ENCODE results near the gene KRT72. TPM values are rescaled to one million over a fixed set of nuclear protein-coding genes. Genes with fewer than 3 reads are reported as not detected.
"Not testable (repeated sequence)": the region's sequence is repeated elsewhere in the genome, so short reads cannot be mapped to it uniquely, and the experiment has no call there.

KRT72 gene
- total RNA-seq, 1 donor from 2014 or later = 1.6 TPM

DNA sequence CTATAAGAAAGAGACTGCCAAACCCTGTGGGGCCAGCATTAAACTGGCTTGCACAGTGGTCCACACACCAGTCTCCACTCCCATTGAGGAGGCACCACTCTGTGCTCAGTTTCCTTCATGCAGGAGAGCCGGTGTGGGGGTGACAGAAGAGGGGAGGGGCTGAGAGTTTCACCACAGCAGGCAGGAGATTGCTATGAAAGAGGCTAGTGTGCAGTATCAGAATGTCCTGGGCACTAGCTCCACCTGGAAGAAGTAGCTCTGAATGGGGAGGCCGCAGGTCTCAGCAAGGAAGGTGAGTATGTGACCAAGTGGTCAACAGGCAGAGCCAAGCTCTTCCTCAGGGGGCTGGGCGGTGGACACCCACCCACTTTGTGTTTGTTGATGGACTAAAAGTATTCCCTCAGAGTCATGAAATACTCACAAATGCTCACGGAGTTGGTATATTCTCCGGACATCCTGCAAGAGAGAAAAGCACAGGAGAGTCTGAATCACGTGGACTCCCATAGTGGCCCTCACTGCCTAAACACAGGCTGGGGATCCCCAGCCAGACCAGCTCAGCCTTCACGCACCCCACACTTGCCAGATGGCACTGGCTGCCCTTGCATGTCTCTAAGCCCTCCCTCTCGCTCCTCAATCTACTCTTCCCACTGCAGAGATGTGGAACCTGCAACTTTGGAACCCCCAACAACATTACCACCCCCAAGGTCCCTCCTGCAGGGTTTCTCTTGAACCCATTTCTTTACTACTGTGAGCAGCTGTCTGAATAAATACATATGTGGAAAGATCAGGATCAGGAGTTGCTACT lies 7.8 kb upstream of the KRT72 start:
- intact Hi-C loops (cut with micrococcal nuclease) = no loop called here

- intact Hi-C loops (cut with micrococcal nuclease) = no loop called here
Observed at GRCh38 chr12:52608161-52608560, 6.9 kb upstream of the KRT72 start.

- intact Hi-C loops (cut with micrococcal nuclease) = no loop called here
Observed at GRCh38 chr12:52607314-52607713, 6.1 kb upstream of the KRT72 start.

DNA sequence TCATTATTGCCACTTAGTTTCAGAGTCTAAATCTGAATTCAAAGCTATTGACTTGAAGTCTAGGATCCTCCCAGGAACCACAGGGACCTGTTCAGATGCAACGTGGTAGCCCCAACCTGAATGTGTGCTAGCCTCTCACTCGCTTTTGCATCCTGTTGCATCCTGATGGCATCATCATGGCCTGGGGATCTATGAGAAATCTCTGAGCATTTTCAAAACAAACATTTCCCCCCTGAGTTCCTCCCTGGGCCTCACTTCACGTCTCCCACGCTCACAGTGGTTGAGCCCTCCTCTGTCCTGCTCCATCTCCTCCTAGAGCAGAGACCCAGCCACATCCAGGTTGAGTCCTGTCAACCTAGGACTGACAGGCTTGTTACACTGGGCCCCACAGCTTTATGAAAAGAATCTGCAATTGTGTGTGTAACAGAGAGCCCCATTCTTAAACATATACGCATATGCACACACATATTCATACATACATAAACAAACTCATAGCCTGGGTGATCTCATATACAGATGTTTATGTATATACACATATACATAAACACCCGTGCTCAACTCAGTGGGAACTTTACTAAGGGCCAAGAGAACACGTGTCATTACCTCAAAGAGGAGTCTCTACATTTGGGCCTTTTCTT lies 5.4 kb upstream of the KRT72 start:
- intact Hi-C loops (cut with micrococcal nuclease) = no loop called here

- intact Hi-C loops (cut with micrococcal nuclease) = no loop called here
Observed at GRCh38 chr12:52606096-52606495, 4.8 kb upstream of the KRT72 start.

DNA sequence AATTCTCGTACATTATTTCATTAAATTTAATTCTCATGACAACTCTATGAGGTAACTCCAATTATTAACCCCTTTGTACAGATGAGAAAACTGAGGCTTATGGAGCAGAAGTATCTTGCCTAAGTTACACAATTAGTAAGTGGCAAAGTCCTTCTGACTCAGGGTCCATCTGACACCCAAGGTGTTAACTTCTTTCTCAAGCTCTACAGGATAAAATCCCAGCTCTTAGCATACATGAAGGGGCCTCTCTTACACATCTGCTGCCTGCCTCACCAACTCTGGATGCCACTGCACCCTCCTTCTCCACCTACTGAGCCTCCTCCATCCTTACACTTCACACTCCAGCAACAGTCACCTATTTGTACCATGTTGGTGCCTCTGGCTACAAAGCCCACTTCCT lies 4.3 kb upstream of the KRT72 start:
- intact Hi-C loops (cut with micrococcal nuclease) = no loop called here

GRCh38 chr12:52604859-52605258 lies 3.6 kb upstream of the KRT72 start:
- intact Hi-C loops (cut with micrococcal nuclease) = no loop called here

GRCh38 chr12:52603314-52603713 lies 2.1 kb upstream of the KRT72 start:
- intact Hi-C loops (cut with micrococcal nuclease) = no loop called here

- intact Hi-C loops (cut with micrococcal nuclease) = no loop called here
Observed at GRCh38 chr12:52602552-52602951, 1.3 kb upstream of the KRT72 start.

DNA sequence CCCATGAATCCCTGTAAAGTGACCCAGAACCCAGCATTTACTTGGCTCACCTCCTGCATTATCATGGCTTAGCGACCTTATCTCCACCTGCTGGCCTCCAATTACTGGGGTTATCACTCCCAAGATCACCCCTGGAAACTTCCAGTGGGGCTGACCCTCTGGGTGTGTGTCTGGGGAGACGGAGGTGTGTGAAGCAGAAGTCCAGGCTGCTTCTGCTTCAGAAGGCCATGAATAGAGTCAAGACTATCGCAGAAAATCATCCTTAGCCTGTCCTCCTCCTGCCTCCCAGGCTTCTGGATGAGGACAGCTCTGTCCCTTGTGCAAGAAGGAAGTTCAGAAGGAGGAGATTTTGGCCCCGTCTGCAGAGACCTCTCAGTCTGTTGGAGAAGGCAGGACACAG lies 408 bp upstream of the KRT72 start:
- intact Hi-C loops (cut with micrococcal nuclease) = no loop called here

- intact Hi-C loops (cut with micrococcal nuclease) = no loop called here
Observed at GRCh38 chr12:52600475-52600874, 788 bp downstream of the KRT72 start.

GRCh38 chr12:52600071-52600470 lies 1.2 kb downstream of the KRT72 start:
- intact Hi-C loops (cut with micrococcal nuclease) = no loop called here

DNA sequence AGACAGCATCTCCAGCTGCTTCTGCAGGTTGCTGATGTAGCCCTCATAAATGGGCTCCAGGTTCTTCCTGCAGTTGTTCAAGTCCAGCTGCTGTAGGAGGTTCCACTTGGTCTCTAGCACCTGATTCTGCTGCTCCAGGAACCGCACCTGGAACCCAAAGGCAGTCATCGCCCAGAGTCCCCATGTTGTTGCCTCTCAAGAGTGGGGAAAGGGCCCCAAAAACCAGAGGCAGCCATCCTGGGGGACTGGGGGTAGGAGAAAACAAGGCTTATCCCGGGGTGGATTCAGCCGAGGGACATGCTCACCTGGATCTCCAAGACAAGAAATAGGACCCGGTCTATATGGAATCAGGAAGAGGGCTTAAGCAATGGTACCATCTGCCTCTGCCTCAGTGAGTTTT lies 2.3 kb downstream of the KRT72 start:
- intact Hi-C loops (cut with micrococcal nuclease) = no loop called here

DNA sequence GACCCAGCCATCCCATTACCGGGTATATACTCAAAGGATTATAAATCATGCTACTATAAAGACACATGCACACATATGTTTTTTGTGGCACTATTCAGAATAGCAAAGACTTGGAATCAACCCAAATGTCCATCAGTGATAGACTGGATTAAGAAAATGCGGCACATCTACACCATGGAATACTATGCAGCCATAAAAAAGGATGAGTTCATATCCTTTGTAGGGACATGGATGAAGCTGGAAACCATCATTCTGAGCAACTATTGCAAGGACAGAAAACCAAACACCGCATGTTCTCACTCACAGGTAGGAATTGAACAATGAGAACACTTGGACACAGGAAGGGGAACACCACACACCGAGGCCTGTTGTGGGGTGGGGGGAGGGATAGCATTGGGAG lies 7.0 kb downstream of the KRT72 start:
- intact Hi-C loops (cut with micrococcal nuclease) = not testable (repeated sequence)

DNA sequence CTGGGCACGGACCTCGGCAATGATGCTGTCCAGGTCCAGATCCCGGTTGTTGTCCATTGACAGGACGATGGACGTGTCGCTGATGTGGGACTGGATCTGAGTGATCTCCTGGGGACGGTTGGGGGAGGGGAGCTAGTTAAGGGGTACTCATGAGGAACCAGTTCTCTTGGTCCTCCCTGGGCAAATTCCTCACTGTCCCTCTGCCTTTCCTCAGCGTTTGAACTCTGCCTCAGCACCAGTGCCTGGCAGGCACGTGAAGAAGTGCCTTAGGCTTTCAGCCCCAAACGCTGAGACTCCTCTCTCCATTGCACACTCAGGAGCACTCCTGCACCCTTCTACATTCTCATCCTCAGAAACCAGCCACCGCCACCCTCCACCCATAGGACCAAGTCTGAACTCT lies 9.7 kb downstream of the KRT72 start:
- intact Hi-C loops (cut with micrococcal nuclease) = no loop called here

GRCh38 chr12:52590021-52590420 lies 11.2 kb downstream of the KRT72 start:
- intact Hi-C loops (cut with micrococcal nuclease) = no loop called here

- intact Hi-C loops (cut with micrococcal nuclease) = no loop called here
Observed at GRCh38 chr12:52587563-52587962, 13.7 kb downstream of the KRT72 start.

DNA sequence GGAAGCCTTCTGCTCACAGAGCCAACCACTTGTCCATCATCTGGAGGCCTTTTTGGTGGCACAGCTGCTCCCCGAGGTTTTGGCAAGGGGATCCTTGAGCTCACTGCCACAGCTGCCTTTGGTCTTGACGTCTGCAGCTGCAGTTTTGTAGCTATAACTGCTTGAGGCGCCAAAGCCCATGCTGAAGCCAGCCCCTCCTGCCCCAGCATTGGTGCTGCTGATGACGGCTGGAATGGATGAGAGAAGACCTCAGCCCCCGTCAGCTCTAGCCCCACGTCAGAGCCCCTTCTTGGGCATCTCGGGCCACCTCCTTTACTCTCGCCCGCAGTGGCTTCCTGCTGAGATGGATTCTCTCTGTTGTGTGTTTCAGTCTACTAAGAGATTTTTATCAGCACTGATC lies 15.3 kb downstream of the KRT72 start:
- intact Hi-C loops (cut with micrococcal nuclease) = loop anchor here (1.0 kb wide), 2 partner anchors 24 to 59 kb away; no protein-coding TSS in a partner anchor

- intact Hi-C loops (cut with micrococcal nuclease) = no loop called here
Observed at GRCh38 chr12:52585066-52585465, 16.2 kb downstream of the KRT72 start.

DNA sequence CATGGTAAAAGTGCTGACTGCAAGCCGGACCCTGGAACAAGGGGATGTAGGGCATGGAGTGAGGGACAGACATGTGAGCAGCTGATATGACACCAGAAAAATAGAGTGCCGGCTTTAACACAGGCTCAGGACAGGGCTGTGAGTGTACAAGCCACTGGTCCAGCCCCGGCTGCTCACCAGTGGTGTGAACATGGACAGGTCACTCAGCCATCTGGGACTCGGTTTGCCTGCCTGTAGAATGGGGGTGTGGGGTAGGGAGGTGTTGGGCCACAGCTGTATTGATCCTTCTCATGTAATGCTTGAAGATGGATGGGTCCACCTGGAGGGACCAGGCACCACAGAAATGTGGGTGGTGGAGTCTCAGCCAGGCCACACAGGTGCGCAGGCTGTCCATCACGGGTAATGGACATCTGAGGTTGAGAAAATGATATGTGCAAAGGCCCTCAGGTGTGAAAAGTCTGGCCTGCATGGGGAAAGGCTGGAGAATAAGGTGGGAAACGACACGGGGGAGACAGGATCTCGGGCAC lies 17.0 kb downstream of the KRT72 start:
- intact Hi-C loops (cut with micrococcal nuclease) = loop anchor here (5.0 kb wide), 2 partner anchors 108 to 128 kb away; no protein-coding TSS in a partner anchor

- intact Hi-C loops (cut with micrococcal nuclease) = loop anchor here (1.0 to 5.0 kb wide), 9 partner anchors 109 to 427 kb away; no protein-coding TSS in a partner anchor
Observed at GRCh38 chr12:52582971-52583456, 18.2 kb downstream of the KRT72 start.

- intact Hi-C loops (cut with micrococcal nuclease) = loop anchor here (2.0 to 5.0 kb wide), 3 partner anchors 110 to 210 kb away; no protein-coding TSS in a partner anchor
Observed at GRCh38 chr12:52582486-52582885, 18.8 kb downstream of the KRT72 start.

Data from T-helper 1 cell treated with Interleukin-12 subunit alpha and Interleukin-12 subunit beta and Interleukin-4 antibody, amounts not matched to agents 30 ng/mL and 1 ng/mL, for 36 hours (primary cell).